ENCODE results near the gene TBX4.

Gene TBX4

GRCh38 chr17:61464130-61464842 is 12.1 kb downstream of the TBX4 start:
- DNase-seq (ENCODE audit: extremely low read depth in 1 of 2, low read depth in 1 of 2): no peak

DNA sequence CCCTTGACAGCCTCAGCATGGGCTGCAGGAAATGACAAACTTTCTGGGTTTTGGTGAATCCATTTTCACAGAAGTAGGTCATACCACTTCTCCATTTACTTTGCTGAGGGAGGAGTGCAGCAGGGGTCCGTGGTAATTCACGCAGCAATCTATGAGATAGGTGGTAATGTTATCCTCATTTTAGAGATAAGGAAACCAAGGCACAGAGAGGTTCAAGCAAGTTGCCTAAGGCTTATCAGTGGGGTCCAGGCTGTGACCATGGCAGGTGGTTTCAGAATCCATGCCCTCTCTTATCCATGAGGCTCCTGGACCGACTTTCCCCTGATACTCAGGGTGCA is 12.6 kb downstream of the TBX4 start:
- no peak for DNase-seq (ENCODE audit: extremely low read depth in 1 of 2, low read depth in 1 of 2)

DNA sequence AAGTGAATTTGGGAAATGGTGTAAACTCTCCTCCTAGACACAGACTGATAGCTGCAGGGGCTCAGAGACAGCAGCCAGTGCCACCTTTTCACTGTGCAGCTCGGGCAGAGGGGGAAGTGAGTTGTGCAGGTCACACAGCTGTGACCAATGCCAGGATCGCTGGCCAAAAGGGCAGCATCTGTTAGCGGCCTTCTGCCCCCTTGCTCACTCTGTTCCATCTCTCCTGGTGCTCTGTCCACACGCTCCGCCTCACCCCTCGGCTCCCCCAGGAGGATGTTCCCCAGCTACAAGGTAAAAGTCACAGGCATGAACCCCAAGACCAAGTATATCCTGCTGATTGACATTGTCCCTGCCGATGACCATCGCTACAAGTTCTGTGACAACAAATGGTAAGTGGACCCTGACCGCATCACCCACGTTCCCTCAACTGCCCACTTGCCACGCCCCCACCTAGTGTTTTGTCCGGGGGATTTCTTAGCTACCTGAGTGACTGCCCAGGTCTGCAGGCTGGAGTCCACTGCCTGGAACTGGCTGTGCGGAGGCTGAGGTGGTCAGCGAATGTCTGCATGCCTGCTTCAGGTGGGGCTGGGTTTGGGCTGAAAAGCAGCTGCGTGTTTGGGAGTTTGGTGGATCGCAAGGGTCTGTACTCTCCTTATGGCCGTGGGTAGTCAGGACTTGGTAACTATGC is 13.5 kb downstream of the TBX4 start:
- DNase-seq (ENCODE audit: extremely low read depth in 1 of 2, low read depth in 1 of 2): no peak

GRCh38 chr17:61466246-61466645 is 14.0 kb downstream of the TBX4 start:
- no peak for DNase-seq (ENCODE audit: extremely low read depth in 1 of 2, low read depth in 1 of 2)

GRCh38 chr17:61467416-61468262 is 15.4 kb downstream of the TBX4 start:
- DNase-seq (ENCODE audit: extremely low read depth in 1 of 2, low read depth in 1 of 2): no peak

DNA sequence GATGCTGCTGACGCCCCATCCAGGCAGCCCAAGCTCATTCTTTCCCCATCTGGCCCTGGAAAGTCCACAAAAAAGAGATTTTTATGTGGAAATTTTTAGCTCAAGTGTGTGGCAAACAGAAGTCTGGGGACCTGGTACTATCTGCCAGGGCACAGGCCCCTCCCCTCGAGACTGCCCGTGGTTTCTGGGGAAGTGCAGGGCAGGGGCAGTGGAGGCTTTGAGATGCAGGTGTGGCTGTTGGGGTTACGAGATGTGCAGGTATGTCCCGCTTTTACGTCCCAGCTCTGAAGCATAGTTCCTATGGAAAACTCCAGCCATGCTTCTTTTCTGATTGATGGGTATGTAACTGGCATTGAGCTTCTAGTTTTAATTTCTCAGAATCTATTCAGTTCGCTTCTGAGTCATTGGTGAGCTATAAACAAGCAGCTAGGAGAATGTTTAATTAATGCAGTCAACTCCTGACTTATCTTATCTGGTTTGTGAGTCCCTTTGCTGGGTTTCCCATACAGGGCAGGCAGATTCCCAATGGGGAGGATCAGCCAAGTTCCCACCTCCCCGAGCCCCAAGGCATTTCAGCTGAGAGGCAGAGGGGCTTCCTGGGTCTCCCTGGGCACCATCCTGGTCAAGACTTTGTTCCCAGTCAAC is 16.2 kb downstream of the TBX4 start:
- DNase-seq (ENCODE audit: extremely low read depth in 1 of 2, low read depth in 1 of 2): no peak

DNA sequence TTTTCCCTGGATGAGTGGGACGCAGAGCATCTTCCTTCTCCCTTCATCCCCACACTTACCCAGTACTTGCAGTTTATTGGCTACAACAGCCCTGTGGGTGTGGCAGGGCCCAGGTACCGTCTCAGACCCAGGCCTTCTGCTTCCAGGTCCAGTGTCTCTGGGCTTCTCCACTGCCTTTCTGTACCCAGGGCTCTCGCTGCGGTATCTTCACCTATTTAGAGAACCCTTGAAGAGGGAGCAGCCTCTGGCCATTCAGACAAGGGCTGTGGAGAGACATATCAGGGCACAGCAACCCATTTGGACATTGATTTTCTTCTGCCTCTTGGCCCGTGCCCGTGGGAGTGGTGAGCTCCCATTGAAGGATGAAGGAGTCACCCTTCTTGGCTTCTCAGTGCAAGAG is 17.3 kb downstream of the TBX4 start:
- DNase-seq (ENCODE audit: extremely low read depth in 1 of 2, low read depth in 1 of 2): no peak

- DNase-seq (ENCODE audit: extremely low read depth in 1 of 2, low read depth in 1 of 2): no peak
Observed at GRCh38 chr17:61469949-61470348, 17.7 kb downstream of the TBX4 start.

GRCh38 chr17:61470530-61471136 is 18.4 kb downstream of the TBX4 start:
- DNase-seq (ENCODE audit: extremely low read depth in 1 of 2, low read depth in 1 of 2): no peak

- no peak for DNase-seq (ENCODE audit: extremely low read depth in 1 of 2, low read depth in 1 of 2)
Observed at GRCh38 chr17:61474235-61474927, 22.2 kb downstream of the TBX4 start.

- DNase-seq (ENCODE audit: extremely low read depth in 1 of 2, low read depth in 1 of 2): no peak
Observed at GRCh38 chr17:61474934-61475333, 22.7 kb downstream of the TBX4 start.

GRCh38 chr17:61475726-61476125 is 23.5 kb downstream of the TBX4 start:
- DNase-seq (ENCODE audit: extremely low read depth in 1 of 2, low read depth in 1 of 2): no peak

DNA sequence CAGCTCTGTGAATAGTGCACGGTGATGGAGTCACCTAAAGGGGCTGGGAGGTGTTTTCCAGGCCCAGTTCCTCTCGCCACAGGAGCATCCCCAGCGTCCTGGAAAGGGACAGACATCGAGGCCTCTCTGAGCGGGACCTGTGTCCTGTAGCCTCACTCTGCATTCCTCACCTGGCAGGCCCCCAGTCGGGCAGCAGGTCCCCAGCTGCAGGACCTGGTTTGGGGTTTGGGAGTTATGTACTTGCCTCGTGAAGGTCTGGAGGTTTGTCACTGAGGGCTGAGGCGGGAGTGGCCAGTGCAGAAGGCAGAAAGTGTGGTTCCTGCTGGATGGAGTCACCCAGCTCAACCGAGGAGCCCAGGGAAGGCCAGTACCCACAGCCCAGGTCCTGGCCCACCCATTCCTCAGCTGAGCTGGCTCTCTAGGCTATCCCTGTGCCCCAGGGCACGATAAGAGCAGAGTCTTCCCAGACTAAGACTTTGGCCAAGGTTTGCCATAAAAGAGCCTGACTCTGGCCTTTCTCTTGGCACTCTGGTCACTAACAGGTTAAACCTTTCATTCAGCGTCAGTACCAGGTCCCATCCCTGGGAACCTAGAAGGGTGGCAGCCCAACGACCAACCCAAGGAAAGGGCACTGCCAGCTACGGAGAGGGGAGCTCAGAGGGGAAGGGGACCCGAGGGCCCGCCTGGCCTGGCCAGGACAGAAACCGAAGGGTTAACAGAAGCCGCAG is 24.4 kb downstream of the TBX4 start:
- DNase-seq (ENCODE audit: extremely low read depth in 1 of 2, low read depth in 1 of 2): no peak

- no peak for DNase-seq (ENCODE audit: extremely low read depth in 1 of 2, low read depth in 1 of 2)
Observed at GRCh38 chr17:61477204-61477834, 25.1 kb downstream of the TBX4 start.

DNA sequence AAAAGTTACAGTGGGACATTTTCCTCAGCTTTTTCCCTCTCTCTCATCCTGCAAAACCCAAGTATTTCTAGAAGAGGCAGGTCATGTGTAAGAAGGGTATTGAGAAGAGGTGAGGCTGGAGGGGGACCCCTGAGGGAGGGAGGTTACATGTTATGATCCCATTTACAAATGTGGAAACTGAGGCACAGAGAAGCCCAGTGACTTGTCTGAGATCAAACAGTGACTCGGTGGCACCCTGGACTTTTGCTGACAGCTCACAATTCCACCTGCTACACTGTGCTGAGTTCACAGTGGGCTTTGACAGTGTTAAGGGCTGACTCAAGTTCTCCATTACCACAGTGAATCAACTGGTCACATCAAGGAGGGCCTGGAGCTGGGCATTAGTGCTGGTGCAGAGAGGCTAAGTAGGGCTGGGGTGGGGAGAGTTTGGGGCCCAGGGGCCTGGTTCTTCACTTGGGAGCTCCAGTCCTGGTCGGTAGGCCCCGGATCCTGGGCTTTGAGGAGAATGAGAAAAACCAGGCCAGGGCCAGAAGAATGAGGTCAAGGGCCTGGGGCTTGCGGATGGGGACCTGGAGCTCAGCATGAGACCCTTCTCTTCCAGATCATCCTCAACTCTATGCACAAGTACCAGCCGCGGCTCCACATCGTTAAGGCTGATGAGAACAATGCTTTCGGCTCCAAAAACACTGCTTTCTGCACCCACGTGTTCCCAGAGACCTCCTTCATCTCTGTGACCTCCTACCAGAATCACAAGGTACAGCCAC is 26.0 kb downstream of the TBX4 start:
- DNase-seq (ENCODE audit: extremely low read depth in 1 of 2, low read depth in 1 of 2): no peak

GRCh38 chr17:61478790-61479492 is 26.7 kb downstream of the TBX4 start:
- no peak for DNase-seq (ENCODE audit: extremely low read depth in 1 of 2, low read depth in 1 of 2)

- DNase-seq (ENCODE audit: extremely low read depth in 1 of 2, low read depth in 1 of 2): no peak
Observed at GRCh38 chr17:61479493-61480413, 27.5 kb downstream of the TBX4 start.

All from stimulated activated CD8-positive, alpha-beta memory T cell treated with anti-CD3 and anti-CD28 coated beads, Interleukin-7, amount 100 ng/mL, for 48 hours (primary cell).